Activated B cell treated with CpG ODN at 0.5 μM for 24 hours (primary cell): ENCODE data around the gene KCNAB2. TPM values are rescaled to one million over a fixed set of nuclear protein-coding genes. Genes with fewer than 3 reads are reported as not detected.

ENCODE experiments used
- ATAC-seq: fragments of 200-7000 bp; cut with Tn5 transposase; one replicate; pipeline ENCODE4 v1.10.0; 2021; ENCODE audit warnings: low read depth, mild to moderate bottlenecking, moderate library complexity
- CTCF ChIA-PET: fragments of 350-600 bp; sonication (Branson Sonifier 250); formaldehyde crosslinking; loops from one replicate; lab custom pipeline; 2021; ENCODE audit warnings: antibody characterized with exemption; lab: Charles Lee
- POLR2A ChIA-PET: fragments of 350-600 bp; sonication (Branson Sonifier 250); formaldehyde crosslinking; loops from one replicate; lab custom pipeline; 2021; ENCODE audit warnings: antibody characterized with exemption; lab: Charles Lee
- DNase-seq: peaks from one replicate; pipeline ENCODE4 v3.0.0; 2022
- H3K27ac Mint-ChIP-seq: one replicate; pipeline ENCODE4 v1.8.0; 2020; ENCODE audit warnings: mixed read lengths
- H3K27me3 Mint-ChIP-seq: one replicate; pipeline ENCODE4 v1.8.0; 2021; ENCODE audit warnings: mixed read lengths
- H3K36me3 Mint-ChIP-seq: one replicate; pipeline ENCODE4 v1.8.0; 2021; ENCODE audit warnings: low read depth, mixed read lengths
- H3K4me1 Mint-ChIP-seq: one replicate; pipeline ENCODE4 v1.8.0; 2021; ENCODE audit warnings: mixed read lengths
- H3K4me3 Mint-ChIP-seq: one replicate; pipeline ENCODE4 v1.8.0; 2020; ENCODE audit warnings: mild to moderate bottlenecking, mixed read lengths
- H3K9me3 Mint-ChIP-seq: one replicate; pipeline ENCODE4 v1.8.0; 2020; ENCODE audit warnings: mixed read lengths
- CTCF ChIP-seq: fragments of 200-600 bp; IDR thresholded peaks from one replicate; pipeline ENCODE4 v1.8.0; 2022; ENCODE audit warnings: antibody characterized with exemption, mild to moderate bottlenecking
- intact Hi-C: fragments of 100-400 bp; cut with micrococcal nuclease; formaldehyde crosslinking; loops from one replicate; pipeline ENCODE4 v1.15.1; 2024
- total RNA-seq: library from RNA; stranded (reverse); gene quantifications from 2 replicates; pipeline ENCODE4 v1.2.3, GENCODE V29; 2022

KCNAB2 gene
- total RNA-seq, 1 donor from 2014 or later = 121 TPM

DNA sequence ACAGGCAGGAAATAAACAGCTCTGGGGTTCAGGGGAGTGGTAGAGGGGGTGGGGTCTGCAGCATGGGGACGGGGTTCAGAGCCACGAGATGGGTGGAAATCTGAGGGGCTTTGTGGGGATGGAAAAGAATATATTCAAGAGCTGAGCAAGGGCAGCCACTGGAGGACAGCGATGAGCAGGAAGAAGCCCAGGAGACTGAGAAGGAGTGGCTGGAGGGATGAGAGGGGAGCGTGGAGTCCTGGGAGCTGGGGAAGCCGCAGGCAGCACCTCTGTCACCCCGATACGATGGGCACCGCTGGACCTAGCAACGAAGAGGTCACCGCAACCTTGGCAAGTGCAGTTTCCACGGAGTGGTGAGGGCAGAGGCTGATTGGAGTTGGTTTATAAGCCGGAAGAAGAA is 10.0 kb upstream of the KCNAB2 start:
- Mint-ChIP-seq H3K27me3 (no peaks in the 10 kb centered on the region), H3K27ac (no peak overlapping the region), H3K4me1 (peaks cover 53% of the 10 kb centered on the region), H3K9me3 (no peaks in the 10 kb centered on the region), H3K4me3 (no peak overlapping the region), H3K36me3 (peaks cover 32% of the 10 kb centered on the region)
- ATAC-seq = no peak
- intact Hi-C loops = no loop called here
- CTCF ChIA-PET = no interaction called here
- POLR2A ChIA-PET = interaction anchor here (0.6 kb wide), 1 partner anchor 34 kb away, joined by 3 read pairs; no protein-coding TSS in a partner anchor
- no peak for DNase-seq
- no peak for TF ChIP-seq CTCF

DNA sequence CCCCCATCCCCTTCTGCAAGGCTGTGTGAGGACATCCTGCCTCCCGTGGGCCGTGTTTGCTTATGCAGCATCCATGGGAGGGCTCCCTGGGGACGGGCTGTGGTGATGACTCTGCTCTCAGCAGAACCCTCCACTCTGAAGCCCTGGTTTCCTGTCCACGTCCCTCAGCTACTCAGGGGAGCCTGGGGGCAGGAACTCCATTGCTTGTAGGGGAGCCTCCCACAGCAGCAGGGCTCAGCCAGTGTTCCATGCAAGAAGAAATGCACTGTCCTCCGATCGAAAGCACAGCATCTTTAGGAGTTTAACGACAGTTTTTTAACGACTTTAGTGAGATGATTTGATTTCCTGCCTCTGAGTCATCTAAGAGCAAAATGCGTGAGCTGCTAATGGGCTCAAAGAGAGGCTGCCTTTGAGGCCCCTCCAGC is 8.3 kb upstream of the KCNAB2 start:
- Mint-ChIP-seq H3K27me3 (no peaks in the 10 kb centered on the region), H3K4me1 (peaks cover 40% of the 10 kb centered on the region), H3K27ac (no peak overlapping the region), H3K9me3 (no peaks in the 10 kb centered on the region), H3K36me3 (peaks cover 44% of the 10 kb centered on the region), H3K4me3 (no peak overlapping the region)
- POLR2A ChIA-PET = interaction anchor here (0.6 to 1.0 kb wide), 3 partner anchors 11 to 44 kb away, joined by 4 to 7 read pairs (median 6); no protein-coding TSS in a partner anchor
- DNase-seq (peak; percentile 30), ATAC-seq (peak; percentile 94)
- CTCF ChIA-PET = no interaction called here
- no peak for TF ChIP-seq CTCF
- intact Hi-C loops = no loop called here

GRCh38 chr1:6038603-6039002 is 7.1 kb upstream of the KCNAB2 start:
- Mint-ChIP-seq H3K36me3 (peaks cover 48% of the 10 kb centered on the region), H3K27ac (no peak overlapping the region), H3K27me3 (no peaks in the 10 kb centered on the region), H3K4me3 (no peak overlapping the region), H3K9me3 (no peaks in the 10 kb centered on the region), H3K4me1 (peaks cover 30% of the 10 kb centered on the region)
- ChIA-PET POLR2A (no interaction called here), CTCF (no interaction called here)
- ATAC-seq (no peak), DNase-seq (no peak)
- intact Hi-C loops = no loop called here
- no peak for TF ChIP-seq CTCF

GRCh38 chr1:6039031-6039430 is 6.7 kb upstream of the KCNAB2 start:
- POLR2A ChIA-PET = no interaction called here
- no peak for TF ChIP-seq CTCF
- no peak overlapping the region for H3K4me3 Mint-ChIP-seq
- H3K27ac Mint-ChIP-seq = no peak overlapping the region
- intact Hi-C loops = no loop called here
- H3K36me3 Mint-ChIP-seq = peaks cover 52% of the 10 kb centered on the region
- DNase-seq = no peak
- no peaks in the 10 kb centered on the region for H3K27me3 Mint-ChIP-seq
- no peaks in the 10 kb centered on the region for H3K9me3 Mint-ChIP-seq
- CTCF ChIA-PET = no interaction called here
- peaks cover 30% of the 10 kb centered on the region for H3K4me1 Mint-ChIP-seq
- ATAC-seq = no peak

GRCh38 chr1:6040444-6040843 is 5.2 kb upstream of the KCNAB2 start:
- intact Hi-C loops = no loop called here
- Mint-ChIP-seq H3K4me1 (peaks cover 21% of the 10 kb centered on the region), H3K4me3 (no peak overlapping the region), H3K36me3 (peaks cover 54% of the 10 kb centered on the region), H3K9me3 (no peaks in the 10 kb centered on the region), H3K27me3 (no peaks in the 10 kb centered on the region), H3K27ac (no peak overlapping the region)
- no peak for ATAC-seq
- DNase-seq = no peak
- TF ChIP-seq CTCF = no peak
- ChIA-PET POLR2A (no interaction called here), CTCF (no interaction called here)
